ENCODE results near the gene IGSF10. TPM values are rescaled to one million over a fixed set of nuclear protein-coding genes. Genes with fewer than 3 reads are reported as not detected.
"Not testable (repeated sequence)": the region's sequence is repeated elsewhere in the genome, so short reads cannot be mapped to it uniquely, and the experiment has no call there.

Gene IGSF10, protein sequence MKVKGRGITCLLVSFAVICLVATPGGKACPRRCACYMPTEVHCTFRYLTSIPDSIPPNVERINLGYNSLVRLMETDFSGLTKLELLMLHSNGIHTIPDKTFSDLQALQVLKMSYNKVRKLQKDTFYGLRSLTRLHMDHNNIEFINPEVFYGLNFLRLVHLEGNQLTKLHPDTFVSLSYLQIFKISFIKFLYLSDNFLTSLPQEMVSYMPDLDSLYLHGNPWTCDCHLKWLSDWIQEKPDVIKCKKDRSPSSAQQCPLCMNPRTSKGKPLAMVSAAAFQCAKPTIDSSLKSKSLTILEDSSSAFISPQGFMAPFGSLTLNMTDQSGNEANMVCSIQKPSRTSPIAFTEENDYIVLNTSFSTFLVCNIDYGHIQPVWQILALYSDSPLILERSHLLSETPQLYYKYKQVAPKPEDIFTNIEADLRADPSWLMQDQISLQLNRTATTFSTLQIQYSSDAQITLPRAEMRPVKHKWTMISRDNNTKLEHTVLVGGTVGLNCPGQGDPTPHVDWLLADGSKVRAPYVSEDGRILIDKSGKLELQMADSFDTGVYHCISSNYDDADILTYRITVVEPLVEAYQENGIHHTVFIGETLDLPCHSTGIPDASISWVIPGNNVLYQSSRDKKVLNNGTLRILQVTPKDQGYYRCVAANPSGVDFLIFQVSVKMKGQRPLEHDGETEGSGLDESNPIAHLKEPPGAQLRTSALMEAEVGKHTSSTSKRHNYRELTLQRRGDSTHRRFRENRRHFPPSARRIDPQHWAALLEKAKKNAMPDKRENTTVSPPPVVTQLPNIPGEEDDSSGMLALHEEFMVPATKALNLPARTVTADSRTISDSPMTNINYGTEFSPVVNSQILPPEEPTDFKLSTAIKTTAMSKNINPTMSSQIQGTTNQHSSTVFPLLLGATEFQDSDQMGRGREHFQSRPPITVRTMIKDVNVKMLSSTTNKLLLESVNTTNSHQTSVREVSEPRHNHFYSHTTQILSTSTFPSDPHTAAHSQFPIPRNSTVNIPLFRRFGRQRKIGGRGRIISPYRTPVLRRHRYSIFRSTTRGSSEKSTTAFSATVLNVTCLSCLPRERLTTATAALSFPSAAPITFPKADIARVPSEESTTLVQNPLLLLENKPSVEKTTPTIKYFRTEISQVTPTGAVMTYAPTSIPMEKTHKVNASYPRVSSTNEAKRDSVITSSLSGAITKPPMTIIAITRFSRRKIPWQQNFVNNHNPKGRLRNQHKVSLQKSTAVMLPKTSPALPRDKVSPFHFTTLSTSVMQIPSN (N-terminal part only)
- polyA plus RNA-seq (2012; rRNA removed), result 15.3 and 18.9 TPM in 2 replicates
- polyA plus RNA-seq (2012; cell fraction: cytosol; rRNA removed), result 15.0 and 16.2 TPM in 2 replicates
- 23.2 and 48.4 TPM in 2 replicates for polyA plus RNA-seq (2012; cell fraction: nucleus; rRNA removed)

DNA sequence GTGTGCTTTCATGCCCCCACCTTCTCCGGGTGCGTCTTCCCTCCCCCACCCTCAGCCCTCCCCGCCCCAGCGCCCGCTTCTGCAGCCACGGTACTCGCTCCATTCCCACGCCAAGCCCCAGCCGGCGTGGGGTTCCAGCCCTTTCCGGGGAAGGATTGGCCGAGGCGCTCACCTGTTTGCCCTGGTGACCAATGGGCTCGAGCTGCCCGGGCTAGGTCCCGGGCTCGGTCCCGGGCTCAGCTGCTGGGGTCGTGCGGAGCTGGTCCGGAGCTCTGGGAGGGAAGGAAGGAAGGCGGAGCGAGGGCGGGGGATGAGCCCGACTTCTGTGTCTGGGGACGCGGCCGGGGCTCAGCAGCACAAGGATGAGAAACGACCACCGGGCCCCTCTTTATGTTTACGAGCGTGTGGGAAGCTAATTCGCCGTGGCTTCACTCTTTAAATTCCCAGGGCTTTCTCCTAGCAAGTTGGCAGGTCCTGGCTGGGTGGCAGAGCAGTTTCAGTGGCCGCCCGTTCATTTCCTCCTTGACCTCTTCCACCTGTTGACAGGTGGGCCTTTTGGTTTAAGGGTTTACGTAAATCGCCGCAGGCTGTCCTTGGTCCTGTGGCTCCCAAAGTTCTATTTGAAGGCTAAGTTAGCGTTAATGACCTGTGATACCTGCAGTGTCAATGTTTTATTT is at the start of gene IGSF10:
Gene IGSF10, minus strand, starts transcription at position 288 of the 677 bp plus-strand sequence. CDS start 2,352 bp downstream, outside the sequence.
- no peak for TF ChIP-seq TEAD4 (IDR thresholded peaks at IDR 0.05; ENCODE audit: borderline replicate concordance, insufficient read depth)
- TF ChIP-seq, protein P1, sequence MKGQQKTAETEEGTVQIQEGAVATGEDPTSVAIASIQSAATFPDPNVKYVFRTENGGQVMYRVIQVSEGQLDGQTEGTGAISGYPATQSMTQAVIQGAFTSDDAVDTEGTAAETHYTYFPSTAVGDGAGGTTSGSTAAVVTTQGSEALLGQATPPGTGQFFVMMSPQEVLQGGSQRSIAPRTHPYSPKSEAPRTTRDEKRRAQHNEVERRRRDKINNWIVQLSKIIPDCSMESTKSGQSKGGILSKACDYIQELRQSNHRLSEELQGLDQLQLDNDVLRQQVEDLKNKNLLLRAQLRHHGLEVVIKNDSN (IDR thresholded peaks at IDR 0.05; ENCODE audit: borderline replicate concordance, low read depth), result no peak
- TF ChIP-seq YY1 (IDR thresholded peaks at IDR 0.05; ENCODE audit: low read depth), result no peak
- no peak for TF ChIP-seq EZH2phosphoT487 (IDR thresholded peaks at IDR 0.05; ENCODE audit: borderline replicate concordance, low read depth)
- no peak within 1 kb of the TSS for H3K27ac ChIP-seq (ENCODE audit: low read depth in 2 of 2, low read length in 1 of 2)
- no peaks in the 10 kb centered on the region for H3K36me3 ChIP-seq (replicated peaks in 1 of 2; ENCODE audit: control insufficient read depth in 1 of 2, insufficient read depth in 2 of 2, low read length in 1 of 2)
- H3K79me2 ChIP-seq (ENCODE audit: insufficient read depth), result no peaks in the 10 kb centered on the region
- no peak within 1 kb of the TSS for H2AFZ ChIP-seq (ENCODE audit: low read depth)
- WGBS (ENCODE audit: low lambda C conversion rate), result 19% methylated on average over 27 of the region's 40 CpGs
- no peak within 1 kb of the TSS for H3K4me2 ChIP-seq
- peak within 1 kb of the TSS in 1 of 2 experiments; percentile 43; a peak in 3 of 4 replicates for H3K4me3 ChIP-seq (ENCODE audit: low read depth in 2 of 2, low read length in 1 of 2)
- peak; percentile 32 for DNase-seq
- no peaks in the 10 kb centered on the region for H3K9me2 ChIP-seq
- peaks cover 3% of the 10 kb centered on the region for H3F3A ChIP-seq (replicated peaks; ENCODE audit: insufficient read depth)
- CTCF ChIA-PET, result interaction anchor here (4.9 kb wide), 1 partner anchor 21 kb away, joined by 22 read pairs; no protein-coding TSS in a partner anchor
- POLR2A ChIA-PET, result no interaction called here
- H3K4me1 ChIP-seq (ENCODE audit: control insufficient read depth in 1 of 2, insufficient read depth in 2 of 2, low read depth in 1 of 2, low read length in 1 of 2), result no peaks in the 10 kb centered on the region; a peak in 1 of 4 replicates
- H3K9ac ChIP-seq, result no peak within 1 kb of the TSS
- H3K9me3 ChIP-seq, result no peaks in the 10 kb centered on the region
- H3K27me3 ChIP-seq (ENCODE audit: insufficient read depth), result peaks cover 10% of the 10 kb centered on the region; the same call in 1 of the 2 replicates
- H4K20me1 ChIP-seq (ENCODE audit: insufficient read depth), result no peaks in the 10 kb centered on the region

DNA sequence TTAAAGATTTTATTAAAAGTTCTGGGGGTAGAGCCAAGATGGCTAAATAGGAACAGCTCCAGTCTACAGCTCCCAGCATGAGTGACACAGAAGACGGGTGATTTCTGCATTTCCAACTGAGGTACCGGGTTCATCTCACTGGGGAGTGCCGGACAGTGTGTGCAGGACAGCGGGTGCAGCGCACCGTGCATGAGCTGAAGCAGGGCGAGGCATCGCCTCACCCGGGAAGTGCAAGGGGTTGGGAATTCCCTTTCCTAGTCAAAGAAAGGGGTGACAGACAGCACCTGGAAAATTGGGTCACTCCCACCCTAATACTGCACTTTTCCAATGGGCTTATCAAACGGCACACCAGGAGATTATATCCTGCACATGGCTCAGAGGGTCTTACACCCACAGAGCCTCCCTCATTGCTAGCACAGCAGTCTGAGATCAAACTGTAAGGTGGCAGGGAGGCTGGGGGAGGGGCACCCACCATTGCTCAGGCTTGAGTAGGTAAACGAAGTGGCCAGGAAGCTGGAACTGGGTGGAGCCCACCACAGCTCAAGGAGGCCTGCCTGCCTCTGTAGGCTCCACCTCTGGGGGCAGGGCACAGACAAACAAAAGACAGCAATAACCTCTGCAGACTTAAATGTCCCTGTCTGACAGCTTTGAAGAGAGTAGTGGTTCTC is 48.7 kb upstream of the IGSF10 start:
- POLR2A ChIA-PET, result not testable (repeated sequence)

More for the DNA sequence above, 48.7 kb upstream of the IGSF10 start:
- H3F3A ChIP-seq (replicated peaks; ENCODE audit: insufficient read depth); H2AFZ ChIP-seq (ENCODE audit: low read depth); H3K9me3 ChIP-seq; H3K4me2 ChIP-seq; H3K9me2 ChIP-seq; H3K9ac ChIP-seq; H4K20me1 ChIP-seq (ENCODE audit: insufficient read depth); H3K79me2 ChIP-seq (ENCODE audit: insufficient read depth); H3K4me1 ChIP-seq (ENCODE audit: control insufficient read depth in 1 of 2, insufficient read depth in 2 of 2, low read depth in 1 of 2, low read length in 1 of 2); CTCF ChIA-PET; H3K36me3 ChIP-seq (replicated peaks in 1 of 2; ENCODE audit: control insufficient read depth in 1 of 2, insufficient read depth in 2 of 2, low read length in 1 of 2); H3K4me3 ChIP-seq (ENCODE audit: low read depth in 2 of 2, low read length in 1 of 2); DNase-seq; H3K27ac ChIP-seq (ENCODE audit: low read depth in 2 of 2, low read length in 1 of 2); H3K27me3 ChIP-seq (ENCODE audit: insufficient read depth): not testable (repeated sequence)
- 35% methylated on average over 2 of the region's 11 CpGs for WGBS (ENCODE audit: low lambda C conversion rate)
